Hepatocyte (in vitro differentiated cells): ENCODE data around the gene FA2H.

Source experiments
- CTCF ChIP-seq: fragments of 200-600 bp; sonication (generic); IDR thresholded peaks from 2 replicates; pipeline ENCODE4 v1.5.1; 2016; ENCODE audit warnings: antibody characterized with exemption, mild to moderate bottlenecking; ENCODE audit not compliant: poor library complexity
- EZH2 ChIP-seq: fragments of 200-600 bp; sonication (generic); IDR thresholded peaks from 2 replicates; pipeline ENCODE4 v1.6.1; 2016; ENCODE audit warnings: antibody characterized with exemption, mild to moderate bottlenecking, borderline replicate concordance
- EZH2phosphoT487 ChIP-seq: fragments of 200-600 bp; sonication (generic); IDR thresholded peaks from one replicate; pipeline ENCODE4 v1.6.1; 2018; ENCODE audit warnings: antibody characterized with exemption, mild to moderate bottlenecking, low read depth, moderate library complexity; ENCODE audit not compliant: unreplicated experiment, severe bottlenecking

- TF ChIP-seq CTCF (no peak), EZH2 (no peak), EZH2phosphoT487 (no peak)
Measured at GRCh38 chr16:74738113-74738541, 36.5 kb downstream of the FA2H start.
